ENCODE data around the gene PTX4. TPM values are rescaled to one million over a fixed set of nuclear protein-coding genes. Genes with fewer than 3 reads are reported as not detected.
A peak's percentile ranks its signal among the peaks of the same experiment; 100 is the strongest.

The PTX4 gene, protein sequence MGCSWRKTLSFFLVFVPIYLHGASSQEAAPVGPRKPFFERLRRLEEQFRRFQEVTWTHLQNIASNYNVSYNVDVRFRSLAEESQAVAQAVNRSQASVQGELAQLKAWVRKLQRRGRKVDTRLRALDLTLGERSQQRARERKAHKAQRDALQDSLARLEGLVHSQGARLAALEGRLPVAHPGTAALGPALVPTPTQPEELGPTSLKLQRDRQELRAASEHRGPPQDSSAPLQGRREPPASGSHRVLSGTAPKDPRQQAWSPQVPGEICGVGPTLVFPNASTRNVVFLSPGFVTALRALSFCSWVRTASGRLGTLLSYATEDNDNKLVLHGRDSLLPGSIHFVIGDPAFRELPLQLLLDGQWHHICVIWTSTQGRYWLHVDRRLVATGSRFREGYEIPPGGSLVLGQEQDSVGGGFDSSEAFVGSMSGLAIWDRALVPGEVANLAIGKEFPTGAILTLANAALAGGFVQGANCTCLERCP
- total RNA-seq: under 0.01 and 0.13 TPM in 2 replicates

DNA sequence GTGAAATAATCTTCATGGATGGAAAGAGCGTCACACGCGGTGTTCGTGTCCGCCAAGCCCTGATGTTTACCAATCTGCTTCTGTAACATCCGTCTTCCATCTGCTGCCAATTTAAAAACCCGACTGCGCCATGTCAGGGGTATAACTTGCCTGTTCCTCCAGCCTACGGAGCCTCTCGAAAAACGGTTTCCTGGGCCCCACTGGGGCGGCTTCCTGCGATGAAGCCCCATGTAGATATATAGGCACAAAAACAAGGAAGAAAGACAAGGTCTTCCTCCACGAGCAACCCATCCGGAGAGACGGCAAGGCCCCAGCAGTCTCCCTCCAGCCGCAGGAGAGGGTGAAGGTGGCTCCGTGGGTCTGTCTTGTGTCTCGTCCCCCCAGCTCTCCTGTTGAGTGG is at the start of gene PTX4:
PTX4 (minus strand) TSS at position 326 of the 400 bp plus-strand sequence; CDS start at position 291, 35 bp downstream.
- no peak for DNase-seq (ENCODE audit: low read depth in 2 of 2)

DNA sequence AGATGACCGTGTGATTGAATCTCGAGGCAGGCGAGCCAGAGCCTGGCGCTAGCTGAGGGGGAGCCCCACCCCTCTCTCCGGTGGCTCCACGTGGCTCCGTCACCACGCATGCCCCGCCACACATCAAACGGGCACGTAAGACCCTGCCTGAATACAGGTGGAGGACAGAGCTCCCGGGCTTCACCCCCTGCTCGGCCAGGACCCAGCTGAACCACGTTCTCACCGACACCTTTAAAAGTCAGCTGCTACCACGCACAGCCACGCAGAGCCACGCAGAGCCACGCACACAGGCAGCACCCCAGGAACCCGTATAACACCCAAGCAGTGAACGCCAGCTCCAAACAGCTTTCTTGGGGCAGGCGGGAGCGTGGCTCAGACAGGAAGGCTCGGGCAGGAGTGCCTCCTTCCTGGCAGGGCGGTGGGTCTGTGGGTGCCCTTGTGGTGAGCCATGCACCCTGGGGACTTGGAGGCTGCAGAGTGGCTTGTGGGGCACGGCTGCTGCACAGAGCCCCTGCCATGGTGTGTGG is 49.1 kb upstream of the PTX4 start:
- no peak for DNase-seq (ENCODE audit: low read depth in 2 of 2)

DNA sequence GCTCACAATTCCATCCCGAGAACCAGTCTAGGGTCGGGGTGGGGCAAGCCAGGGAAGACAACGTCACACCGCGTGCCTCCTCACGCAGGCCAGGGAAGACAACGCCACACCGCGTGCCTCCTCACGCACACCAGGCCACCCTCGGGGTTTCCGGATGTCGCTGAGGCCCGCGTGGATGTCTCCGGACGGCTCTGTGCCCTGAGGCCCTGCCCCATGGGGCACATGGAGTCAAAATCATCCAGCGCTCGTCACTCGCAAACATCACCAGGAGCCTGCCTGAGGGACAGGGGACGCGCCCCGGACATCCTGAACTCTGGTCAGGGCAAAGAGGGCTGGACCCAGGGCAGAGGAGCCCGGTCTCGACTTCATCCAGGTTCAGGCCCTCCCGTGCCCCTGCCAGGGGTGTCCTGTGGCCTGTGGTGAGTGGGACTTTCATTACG is 48.4 kb upstream of the PTX4 start:
- DNase-seq (ENCODE audit: low read depth in 2 of 2): no peak

DNA sequence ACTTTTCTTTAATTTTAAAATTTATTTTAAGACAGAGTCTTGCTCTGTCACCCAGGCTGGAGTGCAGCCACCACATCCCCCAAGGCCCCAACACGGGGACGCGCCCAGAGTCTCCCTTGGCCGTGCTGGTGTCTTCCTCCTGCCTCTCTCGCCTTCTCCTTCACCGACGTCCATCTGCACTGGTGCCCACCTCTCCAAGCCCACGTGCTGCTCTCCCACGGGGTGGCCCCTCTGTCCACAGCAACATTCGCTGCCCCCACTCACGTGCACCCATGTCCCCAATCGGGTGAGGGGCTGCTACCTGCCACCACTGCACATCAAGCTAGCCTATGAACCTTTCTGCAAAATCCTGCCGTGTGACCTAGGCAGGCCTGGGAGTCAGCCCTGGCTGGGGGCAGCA is 47.9 kb upstream of the PTX4 start:
- DNase-seq (ENCODE audit: low read depth in 2 of 2): no peak

DNA sequence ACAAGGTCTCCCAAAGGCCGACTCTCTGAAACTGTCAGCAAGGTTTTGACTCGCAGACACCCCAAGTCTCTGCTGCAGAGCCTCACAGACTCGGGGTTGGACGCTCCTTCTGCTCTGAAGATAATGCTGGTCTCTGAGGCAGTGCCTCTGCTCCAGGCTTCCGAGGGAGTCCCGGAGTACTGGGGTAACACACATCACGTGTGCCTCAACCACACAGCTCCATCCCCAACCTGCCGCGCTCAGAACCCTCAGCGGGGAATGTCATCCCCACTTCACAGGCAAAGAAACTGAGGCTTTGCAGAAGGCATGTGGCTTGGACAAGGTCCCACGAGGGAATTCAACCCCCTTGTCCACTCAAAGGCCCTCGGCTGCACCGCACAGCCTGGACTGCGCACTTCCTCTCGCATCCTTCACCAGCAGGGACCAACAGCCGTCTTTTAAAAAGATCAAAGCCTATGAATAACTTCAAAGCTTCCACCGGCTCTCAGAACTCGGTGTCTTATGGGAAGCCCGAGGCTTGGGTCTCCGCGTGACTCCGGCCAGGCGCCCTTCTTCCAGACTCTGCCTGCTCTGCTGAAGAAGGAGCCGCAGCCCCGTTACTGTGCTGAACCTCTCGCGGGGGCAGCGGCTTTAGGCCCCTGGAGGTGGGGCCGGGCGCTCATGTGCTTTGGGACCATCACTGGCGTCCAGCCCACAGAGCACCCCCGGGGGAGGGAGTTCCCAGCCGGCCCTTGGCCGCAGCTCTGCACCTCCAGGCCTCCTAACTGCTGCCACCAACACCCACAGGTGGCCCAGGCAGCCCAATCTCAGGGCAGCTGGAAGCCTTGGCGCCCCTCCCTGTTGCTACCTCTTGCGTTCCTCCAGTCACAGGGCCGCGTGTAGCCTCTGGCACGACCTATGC is 46.9 kb upstream of the PTX4 start:
- DNase-seq (ENCODE audit: low read depth in 2 of 2): peak in 1 of 2 donors; percentile 33

DNA sequence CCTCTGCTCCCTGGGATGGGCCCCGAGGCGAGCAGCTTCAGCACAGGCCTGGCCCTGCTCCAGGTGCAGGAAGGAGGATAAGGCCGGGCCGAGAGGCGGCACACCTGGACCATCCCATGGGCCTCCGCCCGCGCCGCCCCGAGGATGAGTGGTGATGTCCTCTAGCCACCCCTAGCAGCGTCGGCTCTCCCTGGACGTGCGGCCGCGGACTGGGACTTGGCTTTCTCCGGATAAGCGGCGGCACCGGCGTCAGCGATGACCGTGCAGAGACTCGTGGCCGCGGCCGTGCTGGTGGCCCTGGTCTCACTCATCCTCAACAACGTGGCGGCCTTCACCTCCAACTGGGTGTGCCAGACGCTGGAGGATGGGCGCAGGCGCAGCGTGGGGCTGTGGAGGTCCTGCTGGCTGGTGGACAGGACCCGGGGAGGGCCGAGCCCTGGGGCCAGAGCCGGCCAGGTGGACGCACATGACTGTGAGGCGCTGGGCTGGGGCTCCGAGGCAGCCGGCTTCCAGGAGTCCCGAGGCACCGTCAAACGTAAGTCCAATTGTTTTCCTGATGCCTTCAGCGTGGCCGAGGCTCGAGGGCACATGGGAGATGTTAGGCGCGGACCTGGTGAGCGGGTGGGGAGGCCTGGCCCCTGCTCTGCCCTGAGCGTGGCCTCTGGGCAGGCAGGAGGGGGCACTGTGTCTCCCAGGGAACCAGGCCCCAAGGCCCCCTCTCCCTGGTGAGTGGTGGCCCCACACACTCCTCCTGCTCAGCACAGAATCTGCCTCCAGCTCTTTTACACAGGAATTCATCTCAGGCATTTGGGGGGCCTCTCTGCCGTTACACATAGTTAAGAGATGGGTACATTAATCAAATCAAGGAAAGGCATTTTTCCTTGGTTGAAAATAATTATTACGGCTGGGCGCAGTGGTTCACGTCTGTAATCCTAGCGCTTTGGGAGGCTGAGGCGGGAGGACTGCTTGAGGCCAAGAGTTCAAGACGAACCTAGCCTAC is 45.6 kb upstream of the PTX4 start:
- peak in 1 of 2 donors; percentile 57 for DNase-seq (ENCODE audit: low read depth in 2 of 2)

DNA sequence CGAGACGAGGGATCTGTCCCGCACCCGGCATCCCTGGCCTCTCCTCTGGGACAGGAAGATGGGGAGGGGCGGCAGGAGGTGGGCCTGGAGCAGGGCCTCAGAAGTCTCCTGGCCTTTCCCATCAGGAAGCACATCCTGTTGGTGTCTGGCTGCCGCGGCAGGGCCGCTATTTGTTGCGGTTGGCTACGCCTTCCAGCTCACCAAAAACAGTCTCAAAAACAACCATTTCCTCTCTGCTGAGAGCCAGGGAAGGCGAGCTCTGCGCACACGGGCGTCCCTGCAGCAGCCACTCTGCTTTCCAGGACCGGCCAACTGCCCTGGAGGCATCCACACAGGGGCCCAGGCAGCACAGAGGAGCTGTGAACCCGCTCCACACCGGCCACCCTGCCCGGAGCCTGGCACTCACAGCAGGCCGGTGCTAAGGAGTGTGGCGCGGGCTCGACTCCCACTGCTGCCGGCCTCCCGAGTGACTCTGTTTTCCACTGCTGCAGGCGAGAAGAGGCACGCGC is 44.8 kb upstream of the PTX4 start, which contains the start of gene TMEM204:
TMEM204 (plus strand) TSS at position 224 of the 509 bp plus-strand sequence. CDS start 610 bp downstream, outside the sequence.
- DNase-seq (ENCODE audit: low read depth in 2 of 2): peak; percentile 58 to 91

DNA sequence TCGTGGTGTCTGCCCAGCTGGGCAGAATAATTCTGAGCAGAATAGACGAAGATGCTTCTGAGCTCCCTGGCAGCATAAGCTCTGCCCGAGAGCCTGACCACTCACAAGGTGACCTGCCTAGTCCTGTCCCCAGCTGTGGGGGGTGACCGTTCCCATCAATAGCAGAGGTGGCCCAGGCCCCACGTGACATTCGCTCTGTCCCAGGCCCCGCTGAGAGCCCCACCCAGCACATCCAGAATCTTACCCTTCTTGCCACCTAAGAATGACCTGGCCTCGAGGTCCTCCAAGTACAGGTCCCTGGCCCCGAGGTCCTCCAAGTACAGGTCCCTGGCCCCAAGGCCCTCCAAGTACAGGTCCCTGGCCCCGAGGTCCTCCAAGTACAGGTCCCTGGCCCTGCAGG is 44.0 kb upstream of the PTX4 start:
- no peak for DNase-seq (ENCODE audit: low read depth in 2 of 2)

DNA sequence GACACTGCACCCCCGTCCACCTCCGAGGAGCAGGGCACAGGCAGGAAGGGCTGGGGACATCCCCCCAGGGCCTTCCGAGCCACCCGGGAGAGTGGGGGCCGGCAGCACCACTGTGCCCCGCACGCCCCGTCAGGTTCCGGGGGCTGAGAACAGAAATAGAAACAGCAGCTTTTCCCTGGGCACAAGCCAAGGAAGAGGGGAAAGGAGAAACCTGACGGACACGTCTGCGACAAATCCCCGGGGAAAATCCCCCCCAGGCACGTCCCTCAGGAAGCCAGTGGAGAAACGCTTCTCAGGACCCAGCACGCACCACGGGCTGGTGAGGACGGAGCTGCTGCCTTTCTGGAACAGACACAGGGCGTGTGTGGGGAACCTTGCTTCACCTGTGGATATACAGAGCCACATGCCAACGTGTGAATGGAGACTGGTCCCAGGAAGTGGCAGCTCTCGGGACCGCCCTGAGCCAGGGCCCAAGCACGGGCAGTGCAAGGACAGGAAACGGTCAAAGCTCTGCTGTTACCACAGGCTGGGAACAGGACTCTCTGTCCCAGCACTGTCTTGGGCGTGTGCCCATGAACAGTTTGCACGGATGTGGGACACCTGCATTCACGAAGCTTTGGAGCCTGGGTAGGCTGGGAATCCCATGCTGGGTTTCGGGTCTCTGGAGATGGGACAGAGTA is 43.5 kb upstream of the PTX4 start:
- DNase-seq (ENCODE audit: low read depth in 2 of 2): peak in 1 of 2 donors; percentile 56

DNA sequence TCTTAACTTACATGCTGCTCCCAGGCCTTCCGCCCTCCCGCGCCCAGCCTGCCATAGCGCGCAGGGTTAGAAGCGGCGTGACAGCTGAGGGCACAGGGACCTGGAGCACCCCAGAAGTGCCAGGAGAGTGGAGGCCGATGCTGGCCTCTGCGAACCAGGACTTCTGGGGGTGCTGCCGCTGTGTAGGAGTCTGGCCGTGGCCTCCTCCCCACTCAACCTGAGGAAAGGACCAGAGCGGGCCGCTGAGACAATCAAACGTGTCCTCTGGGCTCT is 42.8 kb upstream of the PTX4 start:
- no peak for DNase-seq (ENCODE audit: low read depth in 2 of 2)

DNA sequence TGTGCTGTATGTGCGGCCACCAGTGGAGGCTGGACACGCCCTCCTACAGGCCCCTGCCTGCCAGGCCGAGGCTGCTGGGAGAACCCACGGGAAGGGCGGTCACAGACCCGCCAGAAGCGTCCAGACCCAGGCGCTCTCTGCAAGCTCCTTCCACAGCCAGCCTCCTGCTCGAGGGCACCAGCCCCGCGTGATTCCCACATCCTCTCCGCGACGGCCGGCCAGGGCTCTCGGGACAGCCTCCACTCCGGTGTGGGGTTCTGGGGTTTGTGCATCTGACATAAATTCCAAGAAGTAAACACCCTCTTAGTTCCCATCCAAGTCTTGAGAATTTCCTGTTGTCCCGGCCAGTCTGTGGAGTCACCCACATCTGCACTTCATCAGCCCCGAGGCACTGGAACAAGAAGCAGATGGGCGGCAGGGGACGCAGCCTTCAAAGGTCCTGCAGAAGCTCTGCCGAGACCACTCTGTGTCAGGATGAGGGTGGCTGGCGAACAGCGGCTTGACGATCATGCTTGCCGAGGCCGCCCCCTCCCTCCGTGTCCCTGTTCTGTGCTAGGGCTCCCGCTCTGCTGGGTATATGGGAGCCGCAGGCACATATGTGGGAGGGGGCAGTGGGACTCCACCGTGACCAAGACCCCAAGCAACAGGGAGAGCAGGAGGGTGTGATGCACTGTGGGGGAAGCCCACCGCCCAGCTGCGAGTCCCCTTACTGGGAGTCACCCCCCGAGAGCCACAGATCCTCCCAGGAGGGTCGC is 42.3 kb upstream of the PTX4 start:
- DNase-seq (ENCODE audit: low read depth in 2 of 2): no peak

DNA sequence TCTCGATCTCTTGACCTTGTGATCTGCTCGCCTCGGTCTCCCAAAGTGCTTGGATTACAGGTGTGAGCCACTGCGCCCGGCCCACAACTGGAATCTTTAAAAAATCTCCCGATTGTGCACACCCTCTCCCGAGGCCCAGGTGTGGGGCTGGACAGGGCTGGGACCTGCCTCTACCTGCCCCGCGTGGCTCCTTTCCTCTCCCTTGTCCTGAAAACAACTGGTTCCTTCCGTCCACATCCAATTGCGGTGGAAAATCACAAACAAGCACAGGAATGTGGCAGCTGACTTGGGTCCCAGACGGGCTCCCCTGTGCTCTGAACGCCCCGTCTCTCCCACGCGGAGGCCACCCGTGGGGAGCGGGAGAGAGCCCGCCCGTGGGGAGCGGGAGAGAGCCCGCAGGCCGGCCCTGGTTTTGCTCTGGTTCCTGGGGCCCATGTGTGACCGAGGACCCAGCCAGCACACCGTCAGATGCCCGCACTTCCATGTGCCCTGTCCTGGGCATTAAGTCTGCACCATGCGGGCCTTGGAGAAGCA is 41.7 kb upstream of the PTX4 start:
- no peak for DNase-seq (ENCODE audit: low read depth in 2 of 2)

DNA sequence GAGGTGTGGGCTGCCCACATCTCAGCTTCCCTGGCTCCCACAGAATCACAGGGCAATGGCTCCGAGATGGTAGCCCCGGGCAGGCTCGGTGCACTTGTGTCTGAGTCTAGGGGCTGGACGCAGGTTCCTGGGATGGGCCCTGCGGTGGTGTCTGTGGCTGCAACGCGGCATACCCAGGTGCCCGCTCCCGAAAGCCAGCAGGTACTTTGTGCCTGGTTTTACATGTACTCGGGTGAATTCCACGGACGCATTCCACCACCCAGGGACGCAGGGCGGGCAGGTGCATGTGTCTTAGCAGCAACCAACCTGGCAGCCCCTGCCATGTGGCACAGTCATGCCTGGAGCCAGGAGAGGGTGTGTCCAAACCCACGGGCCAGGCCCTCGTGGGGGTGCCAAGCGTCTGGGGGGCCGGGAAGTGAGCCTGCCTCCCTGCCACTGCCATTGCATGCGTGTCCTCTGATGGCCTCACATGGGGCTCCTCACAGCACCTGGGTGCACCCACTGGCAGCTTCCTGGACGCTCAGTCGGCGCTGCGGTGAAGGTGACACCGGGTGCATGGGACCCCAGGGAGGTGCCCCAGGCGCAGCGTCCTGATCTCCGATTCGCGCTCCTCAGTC is 40.3 kb upstream of the PTX4 start:
- no peak for DNase-seq (ENCODE audit: low read depth in 2 of 2)

DNA sequence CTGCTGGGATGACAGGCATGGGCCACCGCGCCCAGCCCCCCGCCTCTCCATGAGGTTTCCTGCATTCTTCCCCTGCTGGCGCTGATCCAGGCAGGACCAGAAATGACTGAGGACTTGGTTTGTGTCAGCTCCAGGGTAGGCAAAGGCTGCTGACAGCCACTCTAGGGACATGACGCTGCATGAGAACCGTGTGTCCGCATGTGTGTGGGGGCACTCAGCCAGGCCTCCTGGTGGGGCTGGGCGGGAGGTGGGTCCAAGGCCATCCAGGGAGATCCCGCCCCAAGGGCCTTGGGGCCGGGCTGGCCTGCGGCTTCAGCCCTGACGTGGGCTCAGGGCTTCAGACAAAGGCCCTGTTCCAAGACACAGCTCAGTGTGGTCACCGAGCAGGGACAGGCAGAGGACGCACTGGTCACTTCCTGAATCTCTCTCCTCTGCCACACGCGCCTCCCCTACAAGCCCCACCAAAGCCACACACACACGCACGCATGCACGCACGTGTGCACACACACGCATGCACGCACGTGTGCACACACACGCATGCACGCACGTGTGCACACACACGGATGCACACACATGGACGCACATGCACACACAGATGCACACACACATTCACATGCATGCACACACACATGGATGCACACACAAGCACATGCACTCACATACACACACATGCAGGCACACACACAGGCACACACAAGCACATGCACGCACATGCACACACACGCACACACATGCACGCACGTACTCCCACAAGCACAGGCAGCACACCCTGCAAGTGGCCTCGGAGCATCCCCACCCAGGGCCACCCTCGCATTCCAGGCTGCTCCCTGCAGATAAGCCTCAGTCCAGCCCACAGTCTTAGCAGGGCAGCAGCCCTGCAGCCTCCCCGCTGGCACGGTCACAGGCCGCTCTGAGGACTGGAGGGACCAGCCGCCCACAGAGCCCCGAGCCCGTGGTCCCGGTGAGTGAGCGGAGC is 39.4 kb upstream of the PTX4 start:
- peak; percentile 61 to 72 for DNase-seq (ENCODE audit: low read depth in 2 of 2)

DNA sequence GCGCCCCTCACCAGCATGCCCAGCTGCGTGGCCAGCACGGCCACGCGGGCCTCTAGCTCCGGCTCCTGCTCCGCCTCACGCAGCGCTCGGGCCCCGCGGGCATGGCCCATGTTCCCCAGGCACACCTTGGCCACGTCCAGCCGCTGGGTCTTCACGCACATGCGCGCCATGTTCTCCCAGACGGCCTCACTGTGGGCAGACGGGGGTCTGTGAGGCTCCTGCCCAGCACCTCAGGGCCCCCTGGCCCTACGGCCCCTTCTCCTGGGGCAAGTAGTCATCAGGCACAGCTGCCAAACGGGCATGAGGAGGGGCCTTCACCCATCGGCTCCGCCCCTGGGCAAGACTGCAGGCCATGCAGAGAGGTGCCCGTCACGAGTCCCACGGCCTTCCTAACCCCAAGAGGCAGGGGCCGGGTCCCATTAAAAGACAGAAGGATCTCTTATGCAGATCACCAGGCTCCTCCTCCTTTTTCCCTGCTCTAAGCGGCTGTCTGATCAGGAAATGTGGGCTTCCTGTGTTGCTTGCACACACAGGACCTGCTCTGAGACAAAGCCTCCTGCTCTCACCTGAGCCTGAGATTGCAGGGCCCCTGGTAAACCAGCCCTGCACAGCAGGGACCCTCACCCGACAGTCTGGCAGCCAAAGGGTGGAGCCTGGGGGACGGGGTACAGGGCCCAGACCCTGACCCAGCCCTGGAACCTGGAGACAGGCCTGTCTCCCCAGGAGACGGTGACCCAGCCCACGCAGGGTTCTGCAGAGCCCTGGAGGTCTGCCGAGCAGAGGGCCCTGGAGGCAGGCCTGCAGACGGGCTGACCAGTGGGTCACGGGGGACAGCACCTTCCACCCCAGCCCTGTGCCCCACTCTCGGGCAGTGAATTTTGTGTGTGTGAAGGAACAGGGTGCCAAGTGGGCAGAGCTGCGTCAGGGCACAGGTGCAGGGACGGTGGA is 38.1 kb upstream of the PTX4 start:
- peak in 1 of 2 donors; percentile 46 for DNase-seq (ENCODE audit: low read depth in 2 of 2)

Data from dermis microvascular lymphatic vessel endothelial cell (primary cell).